ENCODE results near the gene PPFIA3. TPM values are rescaled to one million over a fixed set of nuclear protein-coding genes. Genes with fewer than 3 reads are reported as not detected.

The PPFIA3 gene
- total and polyA plus RNA-seq, 2 of the 8 experiments (the other 6 are each of a cell fraction or from before 2014, with no cell fraction given) = 15.9 to 25.3 TPM

- H4K5ac ChIP-seq (ENCODE audit: insufficient read length, low read depth, low read length) = peak within 1 kb of the TSS; percentile 95
- POLR2A ChIA-PET (ENCODE audit: partially characterized antibody) = interaction anchor here (1.0 to 2.1 kb wide), 7 partner anchors 9 to 32 kb away, joined by 3 to 9 read pairs (median 5); no protein-coding TSS in a partner anchor
- TF ChIP-seq ASH2L (IDR thresholded peaks at IDR 0.05; ENCODE audit: low read length) (peak; percentile 47), EP300 (IDR thresholded peaks at IDR 0.05; ENCODE audit: borderline replicate concordance in 1 of 2, low read depth in 2 of 2, low read length in 2 of 2) (peak in 1 of 2 experiments; percentile 76; a peak in 1 of 3 replicates), BACH1 (IDR thresholded peaks at IDR 0.05; ENCODE audit: low read length) (peak; percentile 87), JUND (IDR thresholded peaks at IDR 0.05; ENCODE audit: low read length) (peak; percentile 83), E2F6 (IDR thresholded peaks at IDR 0.05) (peak; percentile 72), SIN3A (conservative IDR thresholded peaks at IDR 0.05 in 1 of 2, IDR thresholded peaks at IDR 0.05 in 1 of 2; ENCODE audit: low read depth in 1 of 2, low read length in 2 of 2) (peak in 1 of 2 experiments; percentile 62; a peak in 2 of 4 replicates), SP4 (IDR thresholded peaks at IDR 0.05; ENCODE audit: low read length) (peak; percentile 85), RBBP5 (IDR thresholded peaks at IDR 0.05; ENCODE audit: borderline replicate concordance, low read depth, low read length) (no peak), TAF1 (IDR thresholded peaks at IDR 0.05; ENCODE audit: low read depth, low read length) (peak; percentile 74), SP2 (IDR thresholded peaks at IDR 0.05; ENCODE audit: low read length) (peak; percentile 35; the same call in 1 of the 2 replicates)
Measured at GRCh38 chr19:49118565-49119410, 556 bp upstream of the PPFIA3 start, which contains the start of gene C19orf73. Gene C19orf73, minus strand, starts transcription at chr19:49119143. Its CDS starts 121 bp downstream, at chr19:49119022.

More at GRCh38 chr19:49118565-49119410, 556 bp upstream of the PPFIA3 start, which contains the start of gene C19orf73:
- Histone ChIP-seq H3K79me1 (ENCODE audit: low read depth, low read length) (peaks cover 2% of the 10 kb centered on the region; the same call in 1 of the 2 replicates), H3K56ac (replicated peaks; ENCODE audit: insufficient read length, low read depth, low read length) (peak within 1 kb of the TSS; percentile 77), H4K8ac (ENCODE audit: extremely low read depth, insufficient read depth, low read length) (peak within 1 kb of the TSS; percentile 94), H3K23ac (ENCODE audit: insufficient read length) (no peak within 1 kb of the TSS), H3K14ac (ENCODE audit: insufficient read length) (no peak within 1 kb of the TSS), H3K23me2 (ENCODE audit: low read depth, low read length) (peaks cover 20% of the 10 kb centered on the region), H3K27ac (ENCODE audit: low read depth, low read length) (peak within 1 kb of the TSS; percentile 57; the same call in 1 of the 2 replicates), H3K27me3 (replicated peaks in 1 of 4; ENCODE audit: control insufficient read depth in 3 of 4, extremely low read depth in 1 of 4, insufficient read depth in 3 of 4, low read length in 3 of 4) (peaks cover 8 to 19% (median 17%) of the 10 kb centered on the region in 4 experiments), H3K4ac (replicated peaks; ENCODE audit: insufficient read length, low read depth, low read length) (peak within 1 kb of the TSS; percentile 85), H2BK120ac (replicated peaks; ENCODE audit: low read depth, low read length) (peak within 1 kb of the TSS; percentile 54), H3K4me3 (ENCODE audit: extremely low read depth in 1 of 4, insufficient read depth in 2 of 4, low read depth in 3 of 4, low read length in 4 of 4) (peak within 1 kb of the TSS; percentile 64 to 86 (median 78)), H2BK12ac (ENCODE audit: low read depth, low read length) (no peak within 1 kb of the TSS), H2BK5ac (ENCODE audit: low read depth, low read length) (peak within 1 kb of the TSS; percentile 78; the same call in 1 of the 2 replicates), H3K18ac (ENCODE audit: extremely low read depth, low read length) (peak within 1 kb of the TSS; percentile 96), H4K91ac (replicated peaks; ENCODE audit: insufficient read length, low read length) (peak within 1 kb of the TSS; percentile 81), H3K4me1 (replicated peaks in 1 of 4; ENCODE audit: control insufficient read depth in 3 of 4, insufficient read depth in 4 of 4, low read length in 3 of 4) (peaks cover 0 to 5% (median 4%) of the 10 kb centered on the region in 4 experiments; a peak in 4 of 7 replicates), H3K9me3 (ENCODE audit: insufficient read depth in 2 of 2, low read depth in 1 of 2, low read length in 1 of 2) (no peaks in the 10 kb centered on the region), H3K9ac (replicated peaks in 1 of 4; ENCODE audit: extremely low read depth in 1 of 4, low read depth in 3 of 4, low read length in 3 of 4) (peak within 1 kb of the TSS in 3 of 4 experiments; percentile 36 to 74 (median 66); a peak in 6 of 7 replicates), H2AK5ac (ENCODE audit: low read depth, low read length) (peak within 1 kb of the TSS; percentile 75; the same call in 1 of the 2 replicates), H3K36me3 (ENCODE audit: control insufficient read depth in 2 of 4, insufficient read depth in 4 of 4, low read length in 3 of 4) (no peaks in the 10 kb centered on the region), H2AFZ (ENCODE audit: low read length) (no peak within 1 kb of the TSS), H4K20me1 (replicated peaks in 1 of 2; ENCODE audit: control insufficient read depth in 1 of 2, insufficient read depth in 2 of 2, low read length in 2 of 2) (peaks cover 0 to 9% of the 10 kb centered on the region in 2 experiments), H3K79me2 (ENCODE audit: control insufficient read depth in 1 of 2, insufficient read depth in 2 of 2, low read length in 2 of 2) (no peaks in the 10 kb centered on the region), H2BK20ac (ENCODE audit: low read length) (no peak within 1 kb of the TSS), H3K4me2 (ENCODE audit: insufficient read depth in 1 of 2, low read depth in 2 of 2, low read length in 2 of 2) (peak within 1 kb of the TSS; percentile 86), H2BK15ac (ENCODE audit: low read length) (peak within 1 kb of the TSS; percentile 88; the same call in 1 of the 2 replicates)
- FAIRE-seq (no peak), DNase-seq (ENCODE audit: low read depth in 1 of 2, low spot score in 2 of 2) (peak in 1 of 2 experiments; percentile 94)
- CTCF ChIA-PET (ENCODE audit: partially characterized antibody) = interaction anchor here (0.6 to 3.0 kb wide), 5 partner anchors 21 to 107 kb away, joined by 3 to 11 read pairs (median 4); no protein-coding TSS in a partner anchor
- WGBS, 2 experiments (ENCODE audit: extremely low coverage in 1 of 2, insufficient coverage in 1 of 2, insufficient read length in 1 of 2, insufficient replicate concordance in 2 of 2, low coverage in 1 of 2, low lambda C conversion rate in 2 of 2, missing lambda C conversion rate in 1 of 2) = 3% methylated on average over 49 of the region's 85 CpGs; no CpG with 5 or more reads in 1 of the 2 experiments

All from H1 (cell line).